Nephron progenitor cell (in vitro differentiated cells): ENCODE data around the gene SLMAP.

Experiments used
- DNase-seq: peaks from one replicate; pipeline ENCODE4 v3.0.0; 2021
- H3K27ac Mint-ChIP-seq: 2 replicates; pipeline ENCODE4 v1.8.0; 2021; ENCODE audit warnings: mild to moderate bottlenecking, moderate library complexity, mixed read lengths
- H3K27me3 Mint-ChIP-seq: 2 replicates; pipeline ENCODE4 v1.8.0; 2021; ENCODE audit warnings: mild to moderate bottlenecking, low read depth, mixed read lengths; ENCODE audit not compliant: poor library complexity
- H3K36me3 Mint-ChIP-seq: 2 replicates; pipeline ENCODE4 v1.8.0; 2021; ENCODE audit warnings: low read depth, mixed read lengths
- H3K4me1 Mint-ChIP-seq: 2 replicates; pipeline ENCODE4 v1.8.0; 2021; ENCODE audit warnings: mixed read lengths
- H3K4me3 Mint-ChIP-seq: 2 replicates; pipeline ENCODE4 v1.8.0; 2021; ENCODE audit warnings: mild to moderate bottlenecking, moderate library complexity, mixed read lengths
- H3K9me3 Mint-ChIP-seq: 2 replicates; pipeline ENCODE4 v1.8.0; 2021; ENCODE audit warnings: mild to moderate bottlenecking, moderate library complexity, mixed read lengths
- CTCF ChIP-seq: fragments of 200-600 bp; sonication (generic); IDR thresholded peaks from 2 replicates; pipeline ENCODE4 v1.5.0; 2021; ENCODE audit warnings: antibody characterized with exemption

SLMAP gene

GRCh38 chr3:57939775-57940174 is 183.7 kb downstream of the SLMAP start:
- peaks cover 29% of the 10 kb centered on the region for H3K4me1 Mint-ChIP-seq
- peaks cover 3% of the 10 kb centered on the region for H3K27me3 Mint-ChIP-seq
- H3K9me3 Mint-ChIP-seq: peaks cover 8% of the 10 kb centered on the region
- H3K4me3 Mint-ChIP-seq: no peak overlapping the region
- H3K27ac Mint-ChIP-seq: peak overlapping the region; percentile 92
- no peak for TF ChIP-seq CTCF
- DNase-seq: no peak
- H3K36me3 Mint-ChIP-seq: peaks cover 19% of the 10 kb centered on the region

- Mint-ChIP-seq H3K4me3 (no peak overlapping the region), H3K27ac (no peak overlapping the region), H3K27me3 (peaks cover 3% of the 10 kb centered on the region), H3K9me3 (peaks cover 8% of the 10 kb centered on the region), H3K4me1 (peaks cover 37% of the 10 kb centered on the region), H3K36me3 (peaks cover 19% of the 10 kb centered on the region)
- TF ChIP-seq CTCF: no peak
- DNase-seq: no peak
These were observed 186.3 kb downstream of the SLMAP start for GRCh38 chr3:57942388-57942787.

GRCh38 chr3:57942872-57943283 is 186.8 kb downstream of the SLMAP start:
- peaks cover 19% of the 10 kb centered on the region for H3K36me3 Mint-ChIP-seq
- peaks cover 42% of the 10 kb centered on the region for H3K4me1 Mint-ChIP-seq
- H3K9me3 Mint-ChIP-seq: peaks cover 8% of the 10 kb centered on the region
- no peak for TF ChIP-seq CTCF
- H3K27me3 Mint-ChIP-seq: peaks cover 3% of the 10 kb centered on the region
- no peak for DNase-seq
- no peak overlapping the region for H3K4me3 Mint-ChIP-seq
- H3K27ac Mint-ChIP-seq: no peak overlapping the region

- Mint-ChIP-seq H3K27ac (peak overlapping the region; percentile 72), H3K4me1 (peaks cover 51% of the 10 kb centered on the region), H3K4me3 (peak overlapping the region; percentile 10), H3K27me3 (peaks cover 3% of the 10 kb centered on the region), H3K36me3 (peaks cover 19% of the 10 kb centered on the region), H3K9me3 (peaks cover 8% of the 10 kb centered on the region)
- DNase-seq: no peak
- no peak for TF ChIP-seq CTCF
These were observed 187.7 kb downstream of the SLMAP start for GRCh38 chr3:57943525-57944495.

- Mint-ChIP-seq H3K27ac (no peak overlapping the region), H3K27me3 (no peaks in the 10 kb centered on the region), H3K4me3 (no peak overlapping the region), H3K4me1 (peaks cover 70% of the 10 kb centered on the region), H3K9me3 (no peaks in the 10 kb centered on the region), H3K36me3 (peaks cover 4% of the 10 kb centered on the region)
- TF ChIP-seq CTCF: no peak
- DNase-seq: no peak
These were observed 190.9 kb downstream of the SLMAP start for GRCh38 chr3:57946970-57947381.
